ENCODE results near the gene ABCB4.

The ABCB4 gene

DNA sequence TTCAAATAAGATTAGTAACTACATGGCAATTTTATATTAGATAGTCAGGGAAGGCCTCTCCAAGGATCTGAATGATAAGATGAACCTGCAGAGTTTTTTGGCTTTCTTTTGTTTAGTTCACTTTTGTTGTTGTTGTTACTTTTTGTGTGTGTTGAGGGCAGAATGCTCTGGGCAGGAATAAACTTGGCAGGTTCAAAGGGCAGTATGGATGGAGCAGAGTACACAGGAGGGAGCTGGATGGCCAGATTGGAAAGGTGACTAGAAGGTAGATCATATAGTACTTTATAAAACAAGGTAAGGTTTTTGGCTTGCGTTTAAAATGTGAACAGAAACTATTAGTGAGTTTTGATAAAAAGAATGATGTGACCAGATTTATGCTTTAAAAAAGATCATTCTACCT, 112.1 kb downstream of the ABCB4 start:
- no peak overlapping the region for H3K27ac ChIP-seq (ENCODE audit: insufficient read depth, low read length, poor library complexity, severe bottlenecking)
- no peaks in the 10 kb centered on the region for H3K27me3 ChIP-seq (replicated peaks; ENCODE audit: control insufficient read depth, insufficient read depth, low read length, poor library complexity, severe bottlenecking)
- H3K9me3 ChIP-seq (ENCODE audit: control insufficient read depth, low read length) = no peaks in the 10 kb centered on the region
- peaks cover 7% of the 10 kb centered on the region for H3K36me3 ChIP-seq (ENCODE audit: control insufficient read depth, insufficient read depth, low read length)
- no peak for DNase-seq
- H3K4me3 ChIP-seq (ENCODE audit: insufficient read depth, low read depth, low read length, poor library complexity, severe bottlenecking) = no peak overlapping the region
- H3K4me1 ChIP-seq (ENCODE audit: control insufficient read depth, insufficient read depth, low read length, poor library complexity, severe bottlenecking) = no peaks in the 10 kb centered on the region

DNA sequence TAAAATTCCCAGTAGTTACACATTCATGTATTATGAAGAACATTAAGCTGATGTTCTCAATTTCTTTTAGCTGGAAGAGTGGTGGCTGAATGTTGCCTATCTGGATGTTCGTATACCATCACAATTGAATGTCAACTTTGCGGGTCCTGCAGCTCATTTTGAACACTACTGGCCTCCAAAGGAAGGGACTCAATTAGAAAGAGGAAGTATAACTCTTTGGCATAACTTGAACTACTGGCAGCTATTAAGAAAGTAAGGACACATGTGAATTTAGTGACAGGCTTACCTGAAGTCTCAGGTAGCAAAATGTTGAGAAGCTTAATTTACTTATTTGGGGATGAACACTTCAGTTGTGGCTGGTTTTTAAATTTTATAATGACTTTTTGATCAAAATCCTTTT, 114.2 kb downstream of the ABCB4 start:
- Histone ChIP-seq H3K27ac (ENCODE audit: insufficient read depth, low read length, poor library complexity, severe bottlenecking) (no peak overlapping the region), H3K4me3 (ENCODE audit: insufficient read depth, low read depth, low read length, poor library complexity, severe bottlenecking) (no peak overlapping the region), H3K36me3 (ENCODE audit: control insufficient read depth, insufficient read depth, low read length) (peaks cover 7% of the 10 kb centered on the region), H3K4me1 (ENCODE audit: control insufficient read depth, insufficient read depth, low read length, poor library complexity, severe bottlenecking) (no peaks in the 10 kb centered on the region), H3K9me3 (ENCODE audit: control insufficient read depth, low read length) (no peaks in the 10 kb centered on the region), H3K27me3 (replicated peaks; ENCODE audit: control insufficient read depth, insufficient read depth, low read length, poor library complexity, severe bottlenecking) (no peaks in the 10 kb centered on the region)
- no peak for DNase-seq

DNA sequence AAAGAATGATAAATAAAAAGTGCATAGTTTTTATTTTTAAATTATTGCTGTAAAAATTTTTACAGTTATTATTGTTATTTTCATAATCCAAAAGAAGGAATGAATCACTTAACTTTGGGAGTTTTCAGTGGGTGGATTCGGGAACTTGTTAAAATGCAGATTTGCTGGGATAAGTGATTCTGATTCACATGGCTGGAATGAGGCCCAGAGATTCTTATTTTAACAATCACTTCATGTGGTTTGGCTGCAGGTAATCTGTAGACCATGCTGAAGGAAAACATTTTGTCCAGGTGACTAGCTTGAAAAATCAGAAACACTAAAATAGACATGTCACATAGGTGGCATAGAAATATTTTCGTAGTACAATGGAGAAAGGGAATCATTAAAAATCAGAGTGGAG, 116.1 kb downstream of the ABCB4 start:
- H3K4me3 ChIP-seq (ENCODE audit: insufficient read depth, low read depth, low read length, poor library complexity, severe bottlenecking) = no peak overlapping the region
- peaks cover 13% of the 10 kb centered on the region for H3K36me3 ChIP-seq (ENCODE audit: control insufficient read depth, insufficient read depth, low read length)
- no peak for DNase-seq
- no peak overlapping the region for H3K27ac ChIP-seq (ENCODE audit: insufficient read depth, low read length, poor library complexity, severe bottlenecking)
- H3K9me3 ChIP-seq (ENCODE audit: control insufficient read depth, low read length) = no peaks in the 10 kb centered on the region
- no peaks in the 10 kb centered on the region for H3K4me1 ChIP-seq (ENCODE audit: control insufficient read depth, insufficient read depth, low read length, poor library complexity, severe bottlenecking)
- H3K27me3 ChIP-seq (replicated peaks; ENCODE audit: control insufficient read depth, insufficient read depth, low read length, poor library complexity, severe bottlenecking) = no peaks in the 10 kb centered on the region

DNA sequence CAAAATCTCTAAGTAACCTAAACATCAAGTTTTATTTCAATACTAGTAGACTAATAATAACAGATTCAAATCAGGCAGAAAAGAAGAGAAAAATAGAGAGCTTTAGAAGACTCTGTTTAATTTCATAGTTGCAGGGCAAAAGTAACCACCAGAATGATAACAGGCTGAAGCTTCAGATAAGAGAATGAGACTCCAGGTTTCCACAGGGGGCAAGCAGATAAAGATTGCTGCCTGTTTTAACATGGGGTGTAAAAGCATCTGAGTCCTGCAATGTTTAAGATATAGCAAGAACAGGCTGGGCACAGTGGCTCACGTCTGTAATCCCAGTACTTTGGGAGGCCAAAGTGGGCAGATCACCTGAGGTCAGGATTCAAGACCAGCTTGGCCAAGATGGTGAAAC, 119.0 kb downstream of the ABCB4 start:
- no peak for DNase-seq
- Histone ChIP-seq H3K9me3 (ENCODE audit: control insufficient read depth, low read length) (no peaks in the 10 kb centered on the region), H3K27me3 (replicated peaks; ENCODE audit: control insufficient read depth, insufficient read depth, low read length, poor library complexity, severe bottlenecking) (no peaks in the 10 kb centered on the region), H3K4me1 (ENCODE audit: control insufficient read depth, insufficient read depth, low read length, poor library complexity, severe bottlenecking) (no peaks in the 10 kb centered on the region), H3K4me3 (ENCODE audit: insufficient read depth, low read depth, low read length, poor library complexity, severe bottlenecking) (no peak overlapping the region), H3K27ac (ENCODE audit: insufficient read depth, low read length, poor library complexity, severe bottlenecking) (no peak overlapping the region), H3K36me3 (ENCODE audit: control insufficient read depth, insufficient read depth, low read length) (peaks cover 20% of the 10 kb centered on the region)

DNA sequence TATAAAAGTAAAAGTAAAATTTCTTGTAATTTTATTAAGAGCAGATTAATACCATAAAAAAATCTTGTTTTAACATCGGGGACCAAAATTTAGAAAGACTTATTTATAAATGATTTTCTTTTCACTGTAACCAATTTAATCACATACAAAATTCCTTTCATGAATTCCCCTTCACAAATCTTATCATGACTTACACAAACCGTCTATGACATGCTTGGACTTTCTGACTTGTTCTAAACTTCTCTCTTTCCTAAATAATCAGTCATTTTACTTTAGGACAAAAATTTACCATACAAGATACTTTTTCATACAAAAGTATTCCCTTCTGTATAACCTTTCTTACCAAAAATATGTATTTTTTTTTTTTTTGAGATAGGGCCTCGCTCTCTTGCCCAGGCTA, 120.7 kb downstream of the ABCB4 start:
- Histone ChIP-seq H3K27ac (ENCODE audit: insufficient read depth, low read length, poor library complexity, severe bottlenecking) (no peak overlapping the region), H3K4me3 (ENCODE audit: insufficient read depth, low read depth, low read length, poor library complexity, severe bottlenecking) (no peak overlapping the region), H3K27me3 (replicated peaks; ENCODE audit: control insufficient read depth, insufficient read depth, low read length, poor library complexity, severe bottlenecking) (no peaks in the 10 kb centered on the region), H3K9me3 (ENCODE audit: control insufficient read depth, low read length) (no peaks in the 10 kb centered on the region), H3K4me1 (ENCODE audit: control insufficient read depth, insufficient read depth, low read length, poor library complexity, severe bottlenecking) (no peaks in the 10 kb centered on the region), H3K36me3 (ENCODE audit: control insufficient read depth, insufficient read depth, low read length) (peaks cover 25% of the 10 kb centered on the region)
- DNase-seq = no peak
